HG03103 (cell line): ENCODE data around the gene TAB3.

Source experiments
- ATAC-seq: cut with Tn5 transposase; IDR thresholded peaks from one replicate; pipeline ENCODE4 v1.9.1; 2021; ENCODE audit warnings: low read depth; ENCODE audit not compliant: unreplicated experiment

The TAB3 gene

DNA sequence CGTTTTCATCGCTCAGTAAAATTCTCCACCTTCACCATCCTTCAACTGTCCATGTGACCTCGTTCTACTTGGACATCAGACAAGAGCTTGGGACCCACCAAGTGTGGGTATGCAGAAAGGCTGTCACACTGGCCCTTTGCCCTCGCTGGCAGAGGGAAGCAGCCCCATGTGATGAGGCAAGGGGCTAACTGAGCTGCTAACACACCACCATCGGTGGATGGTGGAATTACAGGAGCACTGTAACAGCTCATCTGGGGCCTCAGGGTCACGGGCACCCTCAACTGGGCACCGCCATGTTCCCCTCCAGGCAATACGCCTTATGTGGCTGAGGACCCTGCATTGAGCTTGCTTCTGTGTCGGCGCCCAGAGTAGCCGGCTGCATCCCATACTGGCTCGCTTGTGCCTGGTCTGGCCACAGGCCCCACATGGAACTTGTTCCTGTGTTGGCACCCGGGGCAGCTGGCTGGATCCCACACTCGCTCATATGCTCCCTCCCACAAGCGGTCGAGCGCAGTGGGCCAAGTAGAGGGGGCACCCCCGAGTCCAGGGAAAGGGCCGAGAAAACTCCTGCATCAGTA is 109.5 kb downstream of the TAB3 start:
- ATAC-seq = no peak

DNA sequence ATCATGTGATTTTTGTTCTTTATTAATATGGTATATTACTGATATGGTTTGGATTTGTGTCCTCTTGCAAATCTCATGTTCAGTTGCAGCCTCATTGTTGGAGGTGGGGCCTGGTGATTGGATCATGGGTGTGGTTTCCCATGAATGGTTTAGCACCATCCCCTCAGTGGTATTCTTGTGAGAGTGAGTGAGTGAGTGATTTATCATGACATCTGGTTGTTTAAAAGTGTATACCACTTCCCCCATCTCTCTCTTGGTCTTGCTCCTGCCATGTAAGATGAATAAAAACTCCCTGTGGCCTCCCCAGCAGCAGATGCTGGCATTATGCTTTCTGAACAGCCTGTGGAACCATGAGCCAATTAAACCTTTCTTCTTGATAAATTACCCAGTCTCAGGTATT is 111.5 kb downstream of the TAB3 start:
- no peak for ATAC-seq
